ENCODE results near the gene CD200. TPM values are rescaled to one million over a fixed set of nuclear protein-coding genes. Genes with fewer than 3 reads are reported as not detected.

CD200 gene
- total and polyA plus RNA-seq, 9 of the 15 experiments (the other 6 are each of a cell fraction or from before 2014, with no cell fraction given): 0.13 TPM; not detected in 8

DNA sequence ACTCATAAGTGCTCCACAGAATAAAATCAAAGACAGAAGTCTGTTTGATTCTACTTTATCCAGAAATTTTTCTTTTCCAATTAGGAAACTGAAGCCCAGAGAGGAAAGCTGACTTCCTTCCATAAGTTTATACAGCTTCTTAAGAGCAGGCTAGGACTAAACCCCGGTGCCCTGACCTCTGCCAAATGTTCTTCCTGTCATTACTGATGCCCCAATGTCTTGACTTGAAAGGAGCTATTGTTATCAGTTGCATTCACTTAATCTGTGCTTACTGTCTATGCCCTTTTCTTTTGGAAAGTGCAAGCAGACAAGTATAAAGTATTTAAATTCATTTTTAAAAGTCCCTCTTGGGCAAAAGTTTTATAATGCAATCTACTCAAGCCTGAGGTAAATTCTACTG lies 18.1 kb downstream of the CD200 start (continued):
- TF ChIP-seq, protein P1, sequence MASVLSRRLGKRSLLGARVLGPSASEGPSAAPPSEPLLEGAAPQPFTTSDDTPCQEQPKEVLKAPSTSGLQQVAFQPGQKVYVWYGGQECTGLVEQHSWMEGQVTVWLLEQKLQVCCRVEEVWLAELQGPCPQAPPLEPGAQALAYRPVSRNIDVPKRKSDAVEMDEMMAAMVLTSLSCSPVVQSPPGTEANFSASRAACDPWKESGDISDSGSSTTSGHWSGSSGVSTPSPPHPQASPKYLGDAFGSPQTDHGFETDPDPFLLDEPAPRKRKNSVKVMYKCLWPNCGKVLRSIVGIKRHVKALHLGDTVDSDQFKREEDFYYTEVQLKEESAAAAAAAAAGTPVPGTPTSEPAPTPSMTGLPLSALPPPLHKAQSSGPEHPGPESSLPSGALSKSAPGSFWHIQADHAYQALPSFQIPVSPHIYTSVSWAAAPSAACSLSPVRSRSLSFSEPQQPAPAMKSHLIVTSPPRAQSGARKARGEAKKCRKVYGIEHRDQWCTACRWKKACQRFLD (CRISPR knock-in tag; IDR thresholded peaks at IDR 0.05): no peak
- TF ChIP-seq ZNF445 (CRISPR knock-in tag; IDR thresholded peaks at IDR 0.05; ENCODE audit: low read depth) (no peak), HDGF (IDR thresholded peaks at IDR 0.05) (no peak), ARID1B (IDR thresholded peaks at IDR 0.05) (no peak)
- TF ChIP-seq, protein P2, sequence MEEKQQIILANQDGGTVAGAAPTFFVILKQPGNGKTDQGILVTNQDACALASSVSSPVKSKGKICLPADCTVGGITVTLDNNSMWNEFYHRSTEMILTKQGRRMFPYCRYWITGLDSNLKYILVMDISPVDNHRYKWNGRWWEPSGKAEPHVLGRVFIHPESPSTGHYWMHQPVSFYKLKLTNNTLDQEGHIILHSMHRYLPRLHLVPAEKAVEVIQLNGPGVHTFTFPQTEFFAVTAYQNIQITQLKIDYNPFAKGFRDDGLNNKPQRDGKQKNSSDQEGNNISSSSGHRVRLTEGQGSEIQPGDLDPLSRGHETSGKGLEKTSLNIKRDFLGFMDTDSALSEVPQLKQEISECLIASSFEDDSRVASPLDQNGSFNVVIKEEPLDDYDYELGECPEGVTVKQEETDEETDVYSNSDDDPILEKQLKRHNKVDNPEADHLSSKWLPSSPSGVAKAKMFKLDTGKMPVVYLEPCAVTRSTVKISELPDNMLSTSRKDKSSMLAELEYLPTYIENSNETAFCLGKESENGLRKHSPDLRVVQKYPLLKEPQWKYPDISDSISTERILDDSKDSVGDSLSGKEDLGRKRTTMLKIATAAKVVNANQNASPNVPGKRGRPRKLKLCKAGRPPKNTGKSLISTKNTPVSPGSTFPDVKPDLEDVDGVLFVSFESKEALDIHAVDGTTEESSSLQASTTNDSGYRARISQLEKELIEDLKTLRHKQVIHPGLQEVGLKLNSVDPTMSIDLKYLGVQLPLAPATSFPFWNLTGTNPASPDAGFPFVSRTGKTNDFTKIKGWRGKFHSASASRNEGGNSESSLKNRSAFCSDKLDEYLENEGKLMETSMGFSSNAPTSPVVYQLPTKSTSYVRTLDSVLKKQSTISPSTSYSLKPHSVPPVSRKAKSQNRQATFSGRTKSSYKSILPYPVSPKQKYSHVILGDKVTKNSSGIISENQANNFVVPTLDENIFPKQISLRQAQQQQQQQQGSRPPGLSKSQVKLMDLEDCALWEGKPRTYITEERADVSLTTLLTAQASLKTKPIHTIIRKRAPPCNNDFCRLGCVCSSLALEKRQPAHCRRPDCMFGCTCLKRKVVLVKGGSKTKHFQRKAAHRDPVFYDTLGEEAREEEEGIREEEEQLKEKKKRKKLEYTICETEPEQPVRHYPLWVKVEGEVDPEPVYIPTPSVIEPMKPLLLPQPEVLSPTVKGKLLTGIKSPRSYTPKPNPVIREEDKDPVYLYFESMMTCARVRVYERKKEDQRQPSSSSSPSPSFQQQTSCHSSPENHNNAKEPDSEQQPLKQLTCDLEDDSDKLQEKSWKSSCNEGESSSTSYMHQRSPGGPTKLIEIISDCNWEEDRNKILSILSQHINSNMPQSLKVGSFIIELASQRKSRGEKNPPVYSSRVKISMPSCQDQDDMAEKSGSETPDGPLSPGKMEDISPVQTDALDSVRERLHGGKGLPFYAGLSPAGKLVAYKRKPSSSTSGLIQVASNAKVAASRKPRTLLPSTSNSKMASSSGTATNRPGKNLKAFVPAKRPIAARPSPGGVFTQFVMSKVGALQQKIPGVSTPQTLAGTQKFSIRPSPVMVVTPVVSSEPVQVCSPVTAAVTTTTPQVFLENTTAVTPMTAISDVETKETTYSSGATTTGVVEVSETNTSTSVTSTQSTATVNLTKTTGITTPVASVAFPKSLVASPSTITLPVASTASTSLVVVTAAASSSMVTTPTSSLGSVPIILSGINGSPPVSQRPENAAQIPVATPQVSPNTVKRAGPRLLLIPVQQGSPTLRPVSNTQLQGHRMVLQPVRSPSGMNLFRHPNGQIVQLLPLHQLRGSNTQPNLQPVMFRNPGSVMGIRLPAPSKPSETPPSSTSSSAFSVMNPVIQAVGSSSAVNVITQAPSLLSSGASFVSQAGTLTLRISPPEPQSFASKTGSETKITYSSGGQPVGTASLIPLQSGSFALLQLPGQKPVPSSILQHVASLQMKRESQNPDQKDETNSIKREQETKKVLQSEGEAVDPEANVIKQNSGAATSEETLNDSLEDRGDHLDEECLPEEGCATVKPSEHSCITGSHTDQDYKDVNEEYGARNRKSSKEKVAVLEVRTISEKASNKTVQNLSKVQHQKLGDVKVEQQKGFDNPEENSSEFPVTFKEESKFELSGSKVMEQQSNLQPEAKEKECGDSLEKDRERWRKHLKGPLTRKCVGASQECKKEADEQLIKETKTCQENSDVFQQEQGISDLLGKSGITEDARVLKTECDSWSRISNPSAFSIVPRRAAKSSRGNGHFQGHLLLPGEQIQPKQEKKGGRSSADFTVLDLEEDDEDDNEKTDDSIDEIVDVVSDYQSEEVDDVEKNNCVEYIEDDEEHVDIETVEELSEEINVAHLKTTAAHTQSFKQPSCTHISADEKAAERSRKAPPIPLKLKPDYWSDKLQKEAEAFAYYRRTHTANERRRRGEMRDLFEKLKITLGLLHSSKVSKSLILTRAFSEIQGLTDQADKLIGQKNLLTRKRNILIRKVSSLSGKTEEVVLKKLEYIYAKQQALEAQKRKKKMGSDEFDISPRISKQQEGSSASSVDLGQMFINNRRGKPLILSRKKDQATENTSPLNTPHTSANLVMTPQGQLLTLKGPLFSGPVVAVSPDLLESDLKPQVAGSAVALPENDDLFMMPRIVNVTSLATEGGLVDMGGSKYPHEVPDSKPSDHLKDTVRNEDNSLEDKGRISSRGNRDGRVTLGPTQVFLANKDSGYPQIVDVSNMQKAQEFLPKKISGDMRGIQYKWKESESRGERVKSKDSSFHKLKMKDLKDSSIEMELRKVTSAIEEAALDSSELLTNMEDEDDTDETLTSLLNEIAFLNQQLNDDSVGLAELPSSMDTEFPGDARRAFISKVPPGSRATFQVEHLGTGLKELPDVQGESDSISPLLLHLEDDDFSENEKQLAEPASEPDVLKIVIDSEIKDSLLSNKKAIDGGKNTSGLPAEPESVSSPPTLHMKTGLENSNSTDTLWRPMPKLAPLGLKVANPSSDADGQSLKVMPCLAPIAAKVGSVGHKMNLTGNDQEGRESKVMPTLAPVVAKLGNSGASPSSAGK (IDR thresholded peaks at IDR 0.05): no peak

Data from K562 (cell line).